GM19467 (cell line): Measurements from ENCODE around the gene NPTXR.

Source experiments
- ATAC-seq: cut with Tn5 transposase; IDR thresholded peaks from one replicate; pipeline ENCODE4 v1.9.1; 2021; ENCODE audit warnings: mild to moderate bottlenecking, moderate library complexity; ENCODE audit not compliant: unreplicated experiment

NPTXR gene

DNA sequence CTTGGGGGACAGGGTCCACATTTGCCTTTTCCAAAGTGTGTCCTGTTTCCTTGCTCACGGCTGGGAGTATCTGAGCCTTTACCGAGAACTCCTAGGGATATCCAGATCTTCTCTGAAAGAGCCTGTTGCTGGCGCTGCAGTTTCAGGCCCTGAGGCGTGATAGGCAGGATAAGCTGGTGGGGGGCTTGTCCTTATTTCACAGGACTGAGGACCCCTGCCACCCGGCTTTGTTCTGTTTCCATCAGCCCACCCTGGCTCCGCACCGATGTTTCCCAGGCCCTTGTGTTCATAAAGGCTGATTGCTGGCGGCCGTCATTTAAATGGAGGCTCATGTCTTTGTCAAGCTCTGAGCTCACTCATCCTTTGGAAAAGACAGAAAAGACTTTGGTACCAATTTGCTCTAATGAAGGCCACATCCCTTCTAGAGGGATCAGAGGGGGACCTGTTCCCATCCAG, 9.4 kb upstream of the NPTXR start:
- no peak for ATAC-seq

DNA sequence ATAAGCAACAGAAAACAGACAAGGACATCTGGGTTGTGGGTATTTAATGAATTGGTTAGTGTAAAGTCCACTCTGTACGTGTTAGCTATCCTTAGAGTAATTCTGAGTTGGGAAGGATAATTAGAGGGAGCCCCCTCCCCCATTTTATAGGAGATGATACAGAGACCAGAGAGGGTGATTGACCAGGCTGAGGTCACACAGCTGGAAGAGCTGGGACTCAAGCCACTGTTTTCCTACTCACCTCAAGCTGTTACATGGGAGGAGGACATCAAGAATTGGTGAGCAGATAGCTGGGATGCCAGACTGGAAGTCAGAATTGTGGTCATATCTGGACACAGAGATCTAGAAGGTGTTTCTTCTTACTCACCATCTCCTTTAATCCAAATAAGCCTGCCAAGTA, 8.7 kb upstream of the NPTXR start:
- ATAC-seq = no peak

DNA sequence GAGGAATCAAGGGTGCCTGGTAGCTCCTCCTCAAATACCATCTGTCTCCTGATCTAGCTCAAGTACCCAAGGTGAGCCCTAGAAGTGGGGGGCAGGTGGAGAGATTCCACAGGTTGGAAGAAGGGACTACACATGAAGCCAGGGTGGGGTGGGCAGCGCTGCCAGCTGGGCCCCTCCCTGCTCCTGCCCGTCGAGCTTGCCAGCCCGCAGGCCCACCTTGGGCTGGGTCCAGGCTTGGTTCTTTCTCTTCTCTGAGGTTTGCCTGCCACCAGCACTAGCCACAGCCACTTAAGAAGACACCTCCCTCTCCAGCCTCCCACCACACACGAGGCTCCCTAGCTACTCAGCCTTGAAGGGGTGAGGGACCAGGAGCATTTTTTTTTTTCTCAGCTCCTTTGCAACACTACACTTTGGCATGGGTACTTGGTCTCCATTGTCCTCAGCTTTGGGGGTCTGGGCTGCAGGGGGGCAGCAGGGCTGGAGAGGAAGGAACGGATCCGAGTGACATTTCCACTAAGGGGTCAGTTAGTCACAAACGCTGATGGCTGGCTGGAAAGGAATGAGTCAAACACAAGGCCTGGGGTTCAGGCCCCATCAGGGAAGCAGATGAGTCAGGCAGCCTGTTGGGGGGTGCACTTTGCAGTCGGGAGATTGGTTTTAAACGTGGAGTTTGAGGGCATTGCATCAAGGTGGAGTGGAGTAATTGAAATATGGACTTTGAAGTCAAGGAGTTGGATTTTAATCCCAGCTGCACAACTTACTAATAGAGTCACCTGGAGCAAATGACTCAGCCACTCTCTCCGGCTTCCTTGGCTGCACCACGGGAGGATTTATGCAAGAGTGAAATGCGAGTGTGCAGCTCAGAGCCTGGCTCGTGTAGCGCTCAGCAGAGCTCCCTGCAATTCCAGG, 7.4 kb upstream of the NPTXR start:
- no peak for ATAC-seq

DNA sequence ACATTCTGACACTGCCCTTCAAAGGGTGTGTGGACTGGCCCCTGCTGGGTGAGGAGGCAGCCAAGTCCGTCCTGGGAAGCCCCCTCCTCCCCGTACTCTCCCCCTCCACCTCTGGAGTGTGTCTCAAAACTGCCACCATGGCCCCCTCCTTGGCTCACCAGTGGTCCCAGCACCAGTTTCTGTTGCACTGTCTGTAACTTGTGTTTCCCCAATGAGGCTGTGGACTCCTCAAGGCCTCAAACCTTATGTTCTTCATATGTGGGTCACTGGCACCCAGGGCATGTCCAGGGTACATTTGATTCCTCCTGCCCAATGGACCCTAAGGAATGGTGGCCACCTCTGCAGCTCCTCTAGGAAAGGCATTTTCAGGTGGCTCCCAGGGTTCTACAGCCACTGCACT, 6.6 kb upstream of the NPTXR start:
- ATAC-seq = no peak

DNA sequence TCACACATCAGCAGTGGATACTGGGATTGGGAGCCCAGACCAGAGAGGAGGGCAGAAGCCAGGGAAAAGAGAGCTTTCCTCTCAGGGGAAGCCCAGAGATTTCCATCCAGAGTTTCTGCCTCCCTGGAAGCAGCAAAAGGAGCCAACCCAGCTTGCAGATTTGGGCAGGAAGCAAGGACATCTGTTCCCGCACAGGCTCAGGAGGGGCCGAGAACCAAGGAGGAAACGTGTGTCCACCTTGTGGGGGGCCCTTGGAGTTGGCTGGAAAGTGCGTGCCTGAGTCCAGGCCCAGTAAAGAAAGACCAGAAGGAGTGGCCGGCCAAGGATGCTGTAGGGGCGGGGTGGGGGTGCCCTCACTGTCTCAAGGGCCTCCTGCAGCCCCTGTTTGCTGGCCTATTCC, 6.0 kb upstream of the NPTXR start:
- no peak for ATAC-seq

DNA sequence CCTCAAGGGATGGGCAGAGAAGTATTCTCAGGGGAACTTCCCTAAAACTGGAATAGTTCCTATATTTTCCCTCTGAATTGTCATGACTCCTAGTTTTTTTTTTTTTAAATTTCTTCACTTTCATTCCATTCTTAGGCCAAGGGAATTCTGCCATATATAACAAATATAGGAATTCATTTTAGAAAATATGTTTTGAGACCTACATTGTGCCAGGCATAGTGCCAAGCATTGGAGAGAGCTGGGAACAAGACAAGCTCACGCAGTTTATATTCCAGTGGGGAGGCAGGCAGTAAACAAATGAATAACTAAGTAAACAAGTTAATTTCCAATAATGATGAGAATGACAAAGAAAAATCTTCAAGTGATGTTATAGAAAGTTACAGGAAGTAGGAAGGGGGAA, 2.6 kb upstream of the NPTXR start:
- ATAC-seq = no peak

DNA sequence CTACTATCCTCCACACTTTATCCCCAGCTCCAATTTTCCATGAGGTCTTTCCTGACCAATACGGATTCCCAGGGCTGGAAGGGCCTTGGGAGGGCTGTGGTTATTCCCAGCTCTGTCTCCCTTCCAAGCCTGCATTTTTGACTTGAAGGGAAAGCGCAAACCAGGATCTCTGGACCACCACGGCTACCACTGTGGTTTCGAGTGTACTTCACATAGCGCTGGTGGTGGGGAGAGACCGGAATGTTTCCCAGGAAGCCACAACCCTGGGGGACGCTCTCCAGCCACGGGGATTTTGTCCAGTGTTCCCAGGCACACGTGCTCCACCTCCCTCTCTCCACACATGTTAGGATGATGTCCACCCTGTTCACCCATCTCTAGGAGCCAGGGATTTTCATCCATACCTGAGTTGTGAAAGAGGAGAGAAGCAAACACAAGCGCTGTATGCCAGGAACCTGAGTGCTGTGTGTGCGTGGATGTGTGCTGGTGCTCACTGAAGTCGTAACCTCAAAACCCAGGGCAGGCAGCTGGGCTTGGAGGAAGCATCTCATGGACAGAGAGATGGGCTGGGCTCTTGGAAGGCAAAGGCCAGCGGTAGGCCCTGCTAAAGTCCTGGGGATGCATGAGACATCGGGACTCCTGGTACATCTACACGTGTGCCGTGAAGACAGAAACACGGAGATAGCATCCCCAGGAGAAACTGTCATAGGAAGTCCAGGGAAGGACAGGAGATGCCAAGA, 1.3 kb upstream of the NPTXR start:
- ATAC-seq = no peak

DNA sequence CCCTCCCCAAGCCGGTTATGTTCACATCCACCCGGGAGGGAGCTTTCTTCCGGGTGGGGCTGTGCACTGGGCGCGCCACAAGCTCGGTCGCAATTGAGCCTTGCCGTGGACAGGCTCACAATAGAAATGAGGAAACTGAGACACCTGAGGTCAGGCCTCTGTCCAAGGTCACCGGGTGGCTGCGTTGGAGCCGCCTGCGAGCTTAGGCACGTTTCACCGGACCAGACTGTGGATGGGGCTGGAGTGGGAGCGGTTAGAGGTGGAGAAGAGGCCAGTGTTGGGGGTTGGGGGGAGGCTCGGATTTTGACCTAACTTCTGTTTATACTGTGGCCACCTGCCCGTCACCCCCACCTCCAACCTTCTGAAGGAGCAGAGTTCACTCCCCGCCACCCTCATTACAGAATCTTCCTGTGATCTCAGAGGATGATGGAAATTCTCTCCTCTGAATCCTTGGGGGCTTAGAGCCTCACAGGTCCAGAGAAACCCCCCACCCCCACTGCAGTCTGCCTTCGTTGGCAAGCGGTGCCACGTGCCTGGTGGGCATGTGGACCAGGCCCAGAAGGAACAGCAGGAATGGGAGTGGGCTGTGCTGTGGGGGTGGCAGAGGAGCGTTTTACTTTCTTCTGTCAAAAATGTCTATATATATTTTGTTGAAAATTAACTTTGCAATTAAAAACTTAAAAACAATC, 631 bp upstream of the NPTXR start:
- ATAC-seq = no peak

DNA sequence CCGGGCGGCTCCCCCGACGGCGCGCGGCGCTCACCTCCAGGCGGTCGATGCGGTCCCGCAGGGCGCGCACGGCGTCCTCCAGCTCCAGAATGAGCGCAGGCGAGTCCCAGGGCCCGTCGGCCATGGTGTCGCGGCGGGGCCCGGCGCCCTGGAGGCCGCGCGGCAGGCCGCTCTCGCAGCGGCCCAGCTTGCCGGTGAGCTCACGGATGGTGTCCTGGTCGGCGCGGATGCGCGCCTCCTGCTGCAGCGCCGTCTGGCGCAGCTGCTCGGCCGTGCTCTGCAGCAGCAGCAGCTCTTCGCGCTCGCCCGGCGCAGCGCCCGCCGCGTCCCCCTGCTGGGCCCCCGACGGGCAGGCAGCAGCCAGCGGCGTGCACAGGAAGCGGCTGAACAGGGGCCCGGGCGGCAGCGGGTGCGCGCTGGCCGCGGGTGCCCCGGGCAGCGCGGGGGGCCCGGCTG, 599 bp downstream of the NPTXR start:
- no peak for ATAC-seq

DNA sequence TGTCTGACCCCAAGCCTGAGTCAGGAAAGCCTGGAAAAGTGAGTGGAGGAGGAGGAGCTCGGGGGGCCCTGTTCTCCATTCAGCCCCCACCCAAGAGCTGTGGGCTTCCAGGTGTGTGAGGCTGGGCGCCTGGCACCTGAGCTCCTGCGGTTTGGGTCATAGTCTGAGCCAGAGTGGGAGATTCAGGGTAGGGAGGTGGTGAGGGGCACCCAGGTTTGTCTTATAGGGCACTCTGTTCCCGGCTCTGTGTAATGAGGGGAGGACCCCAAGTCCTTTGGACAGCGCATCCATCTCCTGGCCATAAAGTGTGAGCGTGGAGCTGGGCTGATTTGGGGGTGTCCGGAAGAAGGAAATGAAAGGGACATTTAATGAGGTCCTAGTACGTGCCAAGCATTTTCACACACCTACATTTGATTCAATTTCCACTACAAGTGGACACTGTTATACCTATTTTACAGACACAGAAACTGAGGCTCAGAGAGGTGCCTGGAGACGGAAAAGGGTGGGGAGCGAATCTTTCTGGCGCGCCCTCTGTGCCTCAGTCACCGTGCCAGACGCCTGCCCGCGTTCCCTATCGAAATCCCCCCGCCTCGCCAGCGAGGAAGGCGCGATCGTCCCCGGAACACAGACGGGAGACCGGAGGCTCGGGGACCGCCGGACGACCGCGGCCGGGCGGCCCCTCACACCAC, 1.2 kb downstream of the NPTXR start:
- ATAC-seq = no peak

DNA sequence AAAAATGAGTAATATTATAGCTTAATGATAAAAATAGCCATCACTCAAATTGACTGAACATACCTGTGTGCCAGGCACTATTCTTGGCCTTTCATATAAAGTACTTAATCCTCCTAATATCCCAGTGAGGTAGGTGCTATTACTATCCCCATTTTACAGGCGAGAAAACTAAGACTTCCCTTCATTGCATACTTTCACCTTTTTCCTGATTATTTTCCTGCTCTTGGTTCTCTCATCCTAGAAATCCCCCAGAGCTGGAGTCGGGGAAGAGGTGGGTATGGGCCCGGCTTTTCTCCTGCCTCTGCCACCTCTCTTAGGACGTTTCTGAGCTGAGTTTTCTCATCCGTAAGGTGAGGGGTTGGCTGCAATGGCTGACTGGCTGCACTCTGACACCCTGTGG, 2.2 kb downstream of the NPTXR start:
- ATAC-seq = no peak

DNA sequence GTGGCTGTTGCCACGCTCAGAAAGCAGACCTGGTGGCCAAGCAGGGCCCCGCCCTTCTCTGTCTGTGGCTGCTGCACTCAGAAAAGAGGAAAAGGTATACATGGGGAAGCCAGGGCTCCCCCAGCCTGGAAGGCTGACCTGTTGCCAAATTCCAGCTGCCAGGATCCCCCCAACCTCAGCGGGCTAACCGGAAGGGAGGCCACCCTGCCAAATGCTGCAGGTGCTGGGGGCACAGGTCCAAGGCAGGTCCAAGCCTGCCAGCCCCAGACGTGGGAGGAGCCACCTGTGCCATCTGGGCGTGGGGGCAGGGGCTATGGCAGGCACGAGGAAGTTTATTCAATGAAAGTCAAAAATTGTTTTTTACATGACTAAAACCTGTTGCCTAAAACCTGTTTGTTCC, 2.6 kb downstream of the NPTXR start:
- no peak for ATAC-seq

DNA sequence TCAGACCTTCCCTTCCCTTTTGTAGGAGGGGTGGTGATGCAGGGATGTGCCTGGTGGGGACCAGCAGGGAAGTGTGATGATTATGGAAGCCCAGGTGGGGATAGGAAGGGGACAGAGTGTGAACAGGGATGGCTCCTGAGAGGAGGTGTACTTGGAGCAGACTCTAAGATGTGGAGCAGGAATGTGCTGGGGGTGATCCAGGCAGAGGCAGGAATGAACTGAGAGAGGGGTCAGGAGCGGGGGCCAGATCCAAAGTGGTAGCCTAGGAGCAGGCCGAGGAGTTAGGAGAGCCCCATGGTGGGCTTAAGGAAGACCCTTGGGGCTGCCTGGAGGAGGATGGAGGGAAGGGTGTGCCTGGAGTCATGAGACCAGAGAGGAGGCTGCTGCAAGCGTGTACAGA, 3.7 kb downstream of the NPTXR start:
- no peak for ATAC-seq

DNA sequence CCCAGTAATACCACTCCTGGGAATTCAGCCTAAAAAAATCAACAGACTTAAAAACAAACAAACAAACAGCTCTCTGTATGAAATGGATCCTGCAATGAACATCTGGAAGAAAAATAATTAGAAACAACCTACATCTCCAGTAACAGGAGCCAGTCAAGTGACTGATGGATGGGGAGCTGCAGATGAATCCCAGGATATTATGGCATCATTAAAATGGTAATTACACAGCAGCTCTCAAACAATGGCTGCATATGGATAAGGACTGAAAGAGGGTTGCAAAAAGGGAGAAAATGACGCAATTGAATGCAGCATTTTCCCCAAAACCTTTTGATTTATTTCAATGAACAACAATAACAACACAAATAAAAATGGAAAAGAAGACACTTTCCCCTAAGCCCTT, 4.1 kb downstream of the NPTXR start:
- ATAC-seq = no peak

DNA sequence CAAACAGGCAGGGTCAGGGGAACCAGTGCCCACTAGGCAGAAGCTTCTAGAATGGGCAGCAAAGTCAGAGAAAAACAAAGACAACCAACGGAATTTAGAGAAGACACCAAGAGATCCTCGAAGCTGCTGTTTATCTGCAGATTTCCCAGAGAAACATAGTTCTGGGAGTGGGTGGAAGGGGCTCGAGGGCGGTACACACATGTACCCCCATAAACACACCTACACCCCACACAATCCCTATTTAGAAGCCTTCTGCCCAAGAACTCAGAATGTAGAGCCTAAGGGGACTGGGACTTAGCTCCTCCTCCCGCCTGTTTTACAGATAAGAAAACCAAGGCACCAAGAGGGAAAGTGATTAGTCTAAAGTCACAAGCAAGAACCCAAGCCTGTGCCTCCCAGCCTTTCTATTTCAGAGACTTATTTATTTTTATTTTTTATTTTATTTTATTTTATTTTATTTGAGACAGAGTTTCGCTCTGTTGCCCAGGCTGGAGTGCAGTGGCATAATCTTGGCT, 6.4 kb downstream of the NPTXR start:
- ATAC-seq = no peak

DNA sequence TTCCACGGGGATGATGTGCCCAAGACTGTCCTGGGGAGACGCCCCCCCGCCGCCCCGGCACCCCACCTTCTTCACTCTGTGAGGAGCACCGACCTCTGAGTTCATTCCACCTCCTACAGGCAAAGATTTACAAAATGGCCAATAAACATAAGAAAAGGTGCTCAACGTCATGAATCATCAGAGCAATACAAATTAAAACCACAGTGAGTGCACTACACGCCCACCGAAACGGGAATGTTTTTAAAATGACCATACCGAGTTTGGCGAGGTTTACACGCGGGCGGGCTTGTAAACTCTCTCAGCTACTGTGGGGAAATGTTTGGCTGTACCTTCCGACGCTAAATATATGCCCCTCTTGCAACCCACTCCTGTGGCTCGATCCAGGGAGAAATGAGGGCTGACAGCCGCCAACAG, 7.9 kb downstream of the NPTXR start:
- no peak for ATAC-seq

DNA sequence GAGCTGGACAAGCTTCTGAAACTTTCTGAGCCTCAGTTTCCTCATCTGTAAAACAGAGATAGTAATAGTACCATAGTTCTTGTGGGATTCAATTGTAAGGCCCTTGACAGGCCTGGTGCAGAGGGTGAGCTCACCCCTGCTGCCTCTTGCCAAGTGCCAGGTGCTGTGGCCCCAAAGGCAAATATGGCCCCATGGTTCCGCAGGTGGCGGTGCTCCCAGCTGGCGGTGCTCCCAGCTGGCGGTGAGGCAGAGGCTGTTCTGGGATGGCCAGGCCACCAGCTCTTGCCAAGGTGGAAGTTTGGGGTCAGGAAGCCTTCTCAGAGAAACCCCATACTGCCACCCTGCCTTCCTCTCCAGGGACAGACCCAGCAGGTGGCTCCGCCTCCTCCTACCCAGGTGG, 8.8 kb downstream of the NPTXR start:
- no peak for ATAC-seq

DNA sequence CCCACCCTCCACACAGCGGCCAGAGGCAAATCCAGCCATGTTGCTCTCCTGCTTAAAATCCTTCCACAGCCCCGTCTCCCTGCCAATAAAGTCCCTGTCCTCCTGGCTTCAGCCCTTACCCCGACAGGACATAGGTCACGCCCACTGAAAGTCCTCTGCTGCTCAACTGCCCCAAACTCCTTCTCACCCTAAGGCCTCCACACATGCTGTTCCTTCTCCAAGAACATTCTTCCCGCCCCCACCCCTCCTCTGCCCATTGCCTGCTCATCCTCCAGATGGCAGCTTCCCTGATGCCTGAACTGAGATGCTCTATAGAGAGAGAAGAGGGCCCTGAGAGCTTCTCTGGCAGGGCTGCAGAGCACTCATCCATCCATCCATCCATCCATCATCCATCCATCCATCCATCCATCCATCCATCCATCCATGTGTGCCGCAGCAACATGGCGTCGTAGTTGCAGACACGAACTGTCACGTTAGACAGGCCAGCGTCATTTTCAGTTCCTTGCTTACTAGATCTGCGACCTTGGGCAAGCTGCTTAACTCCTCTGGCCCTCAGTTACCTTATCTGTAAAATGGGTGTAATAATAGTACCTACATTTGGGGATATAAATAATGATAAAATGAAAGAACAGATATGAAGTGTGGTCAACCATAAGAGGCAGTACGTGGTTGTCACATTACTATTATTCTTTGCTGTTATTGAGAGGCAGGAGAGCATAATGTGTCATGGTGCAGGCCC, 9.4 kb downstream of the NPTXR start:
- ATAC-seq = no peak

DNA sequence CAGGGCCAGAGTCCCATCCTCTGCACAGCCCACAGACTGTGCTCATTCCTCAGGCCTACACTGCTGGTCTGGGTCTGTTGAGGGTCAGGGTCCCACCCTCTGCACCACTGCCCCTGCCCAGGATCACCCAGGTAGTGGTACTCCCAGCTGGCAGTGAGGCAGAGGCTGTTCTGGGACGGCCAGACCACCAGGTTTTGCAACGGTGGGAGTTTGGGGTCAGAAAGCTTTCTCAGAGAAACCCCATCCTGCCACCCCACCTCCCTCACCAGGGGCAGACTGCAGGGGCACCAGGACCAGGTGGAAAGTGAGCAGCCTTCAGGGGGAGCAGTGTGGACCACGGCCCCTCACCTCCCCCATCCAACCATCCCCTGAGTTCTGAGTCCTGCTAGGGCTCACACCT, 10.8 kb downstream of the NPTXR start:
- ATAC-seq = no peak
